Testis (tissue), 3 donors: ENCODE measurements around the gene BBS5. TPM values are rescaled to one million over a fixed set of nuclear protein-coding genes. Genes with fewer than 3 reads are reported as not detected.

ENCODE experiments used
- DNase-seq: peaks from one replicate; pipeline ENCODE4 v3.0.0-alpha.2; 2019
- H3K27ac ChIP-seq, 2 donors: fragments of 200-600 bp; sonication (generic); one replicate each; pipeline ENCODE4 v1.5.1; 2019
- H3K27me3 ChIP-seq: fragments of 200-600 bp; sonication (generic); one replicate; pipeline ENCODE4 v1.5.1; 2019
- H3K36me3 ChIP-seq: fragments of 200-600 bp; sonication (generic); one replicate; pipeline ENCODE4 v1.5.1; 2017; ENCODE audit warnings: low read depth; ENCODE audit errors: missing control alignments
- H3K4me1 ChIP-seq: fragments of 200-600 bp; sonication (generic); one replicate; pipeline ENCODE4 v1.5.1; 2019
- H3K4me3 ChIP-seq, 2 donors: fragments of 200-600 bp; sonication (generic); one replicate each; pipeline ENCODE4 v1.5.1; 2017 to 2019
- H3K9me3 ChIP-seq: fragments of 200-600 bp; sonication (generic); one replicate; pipeline ENCODE4 v1.5.1; 2017
- POLR2A ChIP-seq: fragments of 450-650 bp; IDR thresholded peaks from one replicate; pipeline ENCODE4 v1.6.1; 2017; ENCODE audit warnings: antibody characterized with exemption, mild to moderate bottlenecking, moderate library complexity
- WGBS, 2 donors: methylation state at CpG; one replicate each; pipeline ENCODE4 v1.1.5; 2018; 5-methylcytosine and 5-hydroxymethylcytosine counted together
- intact Hi-C: fragments of 100-400 bp; cut with DNase I; formaldehyde crosslinking; loops from one replicate; pipeline ENCODE4 v1.15.1; 2023; ENCODE audit warnings: low total_unique reads
- polyA plus RNA-seq: library from polyadenylated mRNA; stranded (reverse); fragments of 350-450 nt; fragmentation: Illumina TruSeq; extraction: RNeasy Lipid Tissue Mini Kit (QIAGEN cat#74804); gene quantifications from one replicate; pipeline ENCODE4 v1.2.3, GENCODE V29; 2014; ENCODE audit warnings: low read depth, low replicate concordance; ENCODE audit not compliant: insufficient read depth
- total RNA-seq, 2 donors: library from RNA; depleted of rRNA; stranded (reverse); fragments of >200 nt; gene quantifications; one replicate each; pipeline ENCODE4 v1.2.3, GENCODE V29; 2016
- TF ChIP-seq, protein P1 (sequence below), 3 experiments: fragments of 450-650 bp in 2 of 3; fragments of 200-600 bp in 1 of 3; sonication (generic) in 1 of 3; IDR thresholded peaks; one replicate each; pipeline ENCODE4 v1.5.1; 2016 to 2019; ENCODE audit warnings: antibody characterized with exemption in 3 of 3, mild to moderate bottlenecking in 2 of 3, moderate library complexity in 1 of 3

Gene BBS5
- total and polyA plus RNA-seq, 3 donors from 2014 or later = 14.1 to 23.6 (median 14.6) TPM

- Histone ChIP-seq H3K4me3 (no peak overlapping the region), H3K27ac (no peak overlapping the region), H3K9me3 (no peaks in the 10 kb centered on the region), H3K36me3 (no peaks in the 10 kb centered on the region), H3K4me1 (no peaks in the 10 kb centered on the region), H3K27me3 (no peaks in the 10 kb centered on the region)
- DNase-seq = no peak
- TF ChIP-seq, protein P1, sequence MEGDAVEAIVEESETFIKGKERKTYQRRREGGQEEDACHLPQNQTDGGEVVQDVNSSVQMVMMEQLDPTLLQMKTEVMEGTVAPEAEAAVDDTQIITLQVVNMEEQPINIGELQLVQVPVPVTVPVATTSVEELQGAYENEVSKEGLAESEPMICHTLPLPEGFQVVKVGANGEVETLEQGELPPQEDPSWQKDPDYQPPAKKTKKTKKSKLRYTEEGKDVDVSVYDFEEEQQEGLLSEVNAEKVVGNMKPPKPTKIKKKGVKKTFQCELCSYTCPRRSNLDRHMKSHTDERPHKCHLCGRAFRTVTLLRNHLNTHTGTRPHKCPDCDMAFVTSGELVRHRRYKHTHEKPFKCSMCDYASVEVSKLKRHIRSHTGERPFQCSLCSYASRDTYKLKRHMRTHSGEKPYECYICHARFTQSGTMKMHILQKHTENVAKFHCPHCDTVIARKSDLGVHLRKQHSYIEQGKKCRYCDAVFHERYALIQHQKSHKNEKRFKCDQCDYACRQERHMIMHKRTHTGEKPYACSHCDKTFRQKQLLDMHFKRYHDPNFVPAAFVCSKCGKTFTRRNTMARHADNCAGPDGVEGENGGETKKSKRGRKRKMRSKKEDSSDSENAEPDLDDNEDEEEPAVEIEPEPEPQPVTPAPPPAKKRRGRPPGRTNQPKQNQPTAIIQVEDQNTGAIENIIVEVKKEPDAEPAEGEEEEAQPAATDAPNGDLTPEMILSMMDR (IDR thresholded peaks at IDR 0.05) = no peak
- no peak for TF ChIP-seq POLR2A
- WGBS, 2 donors = 100% methylated on average over 1 of the region's 1 CpG
- intact Hi-C loops = no loop called here
Observed at GRCh38 chr2:169468841-169469240, 10.5 kb upstream of the BBS5 start.

DNA sequence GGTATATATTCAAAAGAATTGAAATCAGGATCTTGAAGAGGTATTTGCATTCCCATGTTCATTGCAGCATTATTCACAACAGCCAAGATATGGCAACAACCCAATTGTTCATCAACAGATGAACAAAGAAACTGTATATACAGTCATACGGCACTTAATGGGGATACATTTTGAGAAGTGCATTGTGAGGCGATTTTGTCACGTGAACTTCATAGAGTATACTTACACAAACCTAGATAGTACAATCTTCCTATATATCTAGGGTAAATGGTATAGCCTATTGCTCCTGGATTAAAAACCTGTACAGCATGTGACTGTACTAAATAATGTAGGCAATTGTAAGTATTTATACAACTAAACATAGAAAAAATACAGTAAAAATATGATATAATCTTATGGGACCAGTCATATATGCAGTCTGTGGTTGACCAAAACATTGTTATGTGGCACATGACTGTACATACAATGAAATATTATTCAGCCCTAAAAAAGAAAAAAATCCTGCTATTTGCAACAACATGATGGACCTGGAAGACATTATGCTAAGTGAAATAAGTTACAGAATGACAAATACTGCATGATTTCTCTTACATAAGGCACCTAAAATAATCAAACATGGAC lies 9.2 kb upstream of the BBS5 start:
- 75% methylated on average over 3 of the region's 3 CpGs for WGBS, 2 donors
- no peaks in the 10 kb centered on the region for H3K36me3 ChIP-seq
- TF ChIP-seq, protein P1 (IDR thresholded peaks at IDR 0.05) = no peak
- no peak for TF ChIP-seq POLR2A
- intact Hi-C loops = no loop called here
- H3K27me3 ChIP-seq = no peaks in the 10 kb centered on the region
- H3K4me1 ChIP-seq = no peaks in the 10 kb centered on the region
- no peak overlapping the region for H3K4me3 ChIP-seq
- H3K9me3 ChIP-seq = no peaks in the 10 kb centered on the region
- DNase-seq = no peak
- H3K27ac ChIP-seq = no peak overlapping the region

GRCh38 chr2:169472249-169472648 lies 7.0 kb upstream of the BBS5 start:
- intact Hi-C loops = no loop called here
- H3K9me3 ChIP-seq = no peaks in the 10 kb centered on the region
- no peak for TF ChIP-seq POLR2A
- TF ChIP-seq, protein P1 (IDR thresholded peaks at IDR 0.05) = no peak
- WGBS, 2 donors = 83 to 100% methylated on average over 1 of the region's 1 CpG
- no peak for DNase-seq
- H3K4me3 ChIP-seq = no peak overlapping the region
- H3K36me3 ChIP-seq = no peaks in the 10 kb centered on the region
- H3K27me3 ChIP-seq = no peaks in the 10 kb centered on the region
- H3K27ac ChIP-seq = no peak overlapping the region
- no peaks in the 10 kb centered on the region for H3K4me1 ChIP-seq

DNA sequence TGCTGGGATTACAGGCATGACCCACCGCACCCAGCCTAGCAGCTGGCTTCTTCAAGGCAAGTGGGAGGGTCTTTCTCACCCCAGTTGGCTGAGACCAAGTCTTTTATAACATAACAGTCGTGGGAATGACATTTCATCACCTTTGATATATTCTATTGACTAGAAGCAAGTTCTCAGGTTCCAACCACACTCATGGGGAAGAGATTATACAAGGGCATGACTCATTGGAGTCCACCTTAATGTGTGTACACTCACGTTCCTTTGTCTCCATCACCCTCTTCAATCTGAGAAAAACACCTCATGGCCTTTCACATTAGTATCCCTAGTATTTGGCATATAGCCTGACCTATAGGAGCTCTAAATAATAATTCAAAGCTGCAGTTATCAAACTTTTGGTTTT lies 2.8 kb upstream of the BBS5 start:
- TF ChIP-seq, protein P1 (IDR thresholded peaks at IDR 0.05) = no peak
- TF ChIP-seq POLR2A = no peak
- Histone ChIP-seq H3K36me3 (no peaks in the 10 kb centered on the region), H3K4me3 (no peak overlapping the region), H3K27ac (no peak overlapping the region), H3K27me3 (no peaks in the 10 kb centered on the region), H3K9me3 (no peaks in the 10 kb centered on the region), H3K4me1 (peaks cover 11% of the 10 kb centered on the region)
- WGBS, 2 donors = 72 to 85% methylated on average over 3 of the region's 3 CpGs
- intact Hi-C loops = no loop called here
- no peak for DNase-seq

- Histone ChIP-seq H3K27ac (no peak overlapping the region), H3K9me3 (no peaks in the 10 kb centered on the region), H3K4me1 (peaks cover 11% of the 10 kb centered on the region), H3K36me3 (no peaks in the 10 kb centered on the region), H3K4me3 (peak overlapping the region in 1 of 2 donors; percentile 72), H3K27me3 (no peaks in the 10 kb centered on the region)
- TF ChIP-seq POLR2A = no peak
- TF ChIP-seq, protein P1 (IDR thresholded peaks at IDR 0.05) = no peak
- WGBS, 2 donors = 26 to 32% methylated on average over 3 of the region's 3 CpGs
- intact Hi-C loops = no loop called here
- DNase-seq = no peak
Observed at GRCh38 chr2:169478339-169478738, 955 bp upstream of the BBS5 start.
